ENCODE measurements around the gene NUDCD3. TPM values are rescaled to one million over a fixed set of nuclear protein-coding genes. Genes with fewer than 3 reads are reported as not detected.

The NUDCD3 gene
- total RNA-seq, 1 donor from 2014 or later = 97.5 TPM

DNA sequence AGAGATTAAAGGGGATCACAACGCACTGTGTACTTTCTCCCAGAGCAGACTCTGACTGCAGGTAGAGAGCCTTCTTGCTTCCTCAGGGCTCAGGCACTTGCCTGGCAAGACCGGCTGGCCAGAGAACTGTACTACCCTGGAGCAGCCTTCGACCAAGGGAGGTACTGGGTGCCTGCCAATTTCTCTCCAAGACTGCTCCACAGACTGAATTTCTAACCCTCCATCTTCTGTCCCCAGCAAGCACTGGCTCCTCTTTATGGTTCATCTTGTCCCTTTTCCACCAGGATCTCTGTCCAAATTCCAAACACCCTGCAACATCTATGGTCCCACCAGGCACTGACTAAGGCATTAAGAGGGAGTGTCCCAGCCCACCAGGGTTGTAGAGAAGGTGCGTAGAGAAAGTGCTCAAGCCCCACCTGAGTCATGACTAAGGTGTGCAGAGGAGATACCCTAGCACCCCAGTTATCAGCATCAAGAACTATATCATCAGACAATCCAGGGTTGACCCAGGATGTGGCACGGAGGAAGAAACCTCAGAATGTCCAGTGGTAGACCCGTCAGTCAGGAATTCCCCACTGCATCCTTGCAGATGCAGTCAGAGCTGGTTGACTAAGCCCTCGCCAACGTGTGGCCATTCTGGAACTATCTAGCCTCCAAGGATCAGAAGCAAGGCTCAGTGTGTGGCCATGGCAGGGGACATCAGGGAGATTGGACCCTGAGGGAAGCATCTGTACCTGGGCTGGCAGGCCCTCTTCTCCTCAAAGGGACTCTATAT is 104.1 kb downstream of the NUDCD3 start:
- TF ChIP-seq CTCF (IDR thresholded peaks at IDR 0.05; ENCODE audit: unreplicated experiment) = no peak
- no peak overlapping the region for H3K27ac Mint-ChIP-seq (ENCODE audit: unreplicated experiment)
- H3K36me3 Mint-ChIP-seq (ENCODE audit: low read depth, unreplicated experiment) = peaks cover 39% of the 10 kb centered on the region
- H3K27me3 Mint-ChIP-seq (ENCODE audit: unreplicated experiment) = peaks cover 7% of the 10 kb centered on the region
- no peaks in the 10 kb centered on the region for H3K9me3 Mint-ChIP-seq (ENCODE audit: unreplicated experiment)
- DNase-seq (ENCODE audit: low spot score) = no peak
- peaks cover 16% of the 10 kb centered on the region for H3K4me1 Mint-ChIP-seq (ENCODE audit: unreplicated experiment)
- peak overlapping the region; percentile 17 for H3K4me3 Mint-ChIP-seq (ENCODE audit: unreplicated experiment)

- H3K9me3 Mint-ChIP-seq (ENCODE audit: unreplicated experiment) = no peaks in the 10 kb centered on the region
- DNase-seq (ENCODE audit: low spot score) = no peak
These were observed 104.9 kb downstream of the NUDCD3 start for GRCh38 chr7:44385434-44386138.

DNA sequence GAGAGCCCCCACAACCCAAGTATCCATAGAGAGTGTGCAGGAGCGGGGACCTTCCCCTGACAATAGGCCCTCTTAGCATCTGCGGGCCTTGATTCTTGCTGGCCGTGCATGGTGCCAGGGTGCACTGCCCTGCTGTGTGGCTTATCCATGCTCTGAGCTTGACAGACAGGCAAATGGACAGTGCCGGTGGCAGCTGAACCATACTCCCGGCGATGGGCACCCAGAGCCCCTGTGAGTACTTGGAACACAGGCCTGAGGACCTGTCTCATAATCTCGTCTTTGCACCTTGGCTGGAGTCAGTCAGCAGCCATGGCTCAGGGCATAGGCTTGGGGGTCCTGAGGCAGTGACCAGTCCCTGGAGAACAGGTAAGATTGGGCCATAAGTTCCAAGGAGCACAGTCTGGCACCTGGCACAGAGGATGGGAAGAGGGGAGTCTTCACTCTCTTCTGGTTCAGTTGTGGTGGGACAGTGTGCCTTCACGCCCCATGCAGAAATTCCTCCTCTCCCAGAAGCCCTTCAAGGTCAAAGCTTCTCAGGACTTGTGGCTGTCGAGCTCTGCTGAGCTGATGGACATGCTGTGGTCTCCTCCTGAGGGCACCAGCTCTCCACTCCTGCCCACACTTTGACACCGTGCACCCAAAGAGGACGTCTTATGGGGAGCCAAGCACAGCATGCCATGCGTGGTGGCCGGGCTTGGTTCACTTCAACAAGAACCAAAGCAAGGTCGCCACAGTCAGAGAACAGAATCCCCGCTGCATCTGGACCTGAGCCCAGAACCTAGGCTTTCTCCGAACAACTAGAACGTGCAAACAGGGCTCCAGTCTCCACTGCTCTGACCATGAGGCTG is 105.6 kb downstream of the NUDCD3 start:
- peak overlapping the region; percentile 74 for H3K4me3 Mint-ChIP-seq (ENCODE audit: unreplicated experiment)
- H3K27me3 Mint-ChIP-seq (ENCODE audit: unreplicated experiment) = peaks cover 5% of the 10 kb centered on the region
- no peaks in the 10 kb centered on the region for H3K9me3 Mint-ChIP-seq (ENCODE audit: unreplicated experiment)
- no peak for DNase-seq (ENCODE audit: low spot score)
- H3K27ac Mint-ChIP-seq (ENCODE audit: unreplicated experiment) = no peak overlapping the region
- H3K36me3 Mint-ChIP-seq (ENCODE audit: low read depth, unreplicated experiment) = peaks cover 30% of the 10 kb centered on the region
- peaks cover 6% of the 10 kb centered on the region for H3K4me1 Mint-ChIP-seq (ENCODE audit: unreplicated experiment)
- no peak for TF ChIP-seq CTCF (IDR thresholded peaks at IDR 0.05; ENCODE audit: unreplicated experiment)

More at GRCh38 chr7:44385434-44386138, 104.9 kb downstream of the NUDCD3 start:
- no peak for TF ChIP-seq CTCF (IDR thresholded peaks at IDR 0.05; ENCODE audit: unreplicated experiment)
- Mint-ChIP-seq H3K27me3 (ENCODE audit: unreplicated experiment) (peaks cover 7% of the 10 kb centered on the region), H3K4me1 (ENCODE audit: unreplicated experiment) (peaks cover 10% of the 10 kb centered on the region), H3K27ac (ENCODE audit: unreplicated experiment) (no peak overlapping the region), H3K36me3 (ENCODE audit: low read depth, unreplicated experiment) (peaks cover 33% of the 10 kb centered on the region), H3K4me3 (ENCODE audit: unreplicated experiment) (peak overlapping the region; percentile 74)

DNA sequence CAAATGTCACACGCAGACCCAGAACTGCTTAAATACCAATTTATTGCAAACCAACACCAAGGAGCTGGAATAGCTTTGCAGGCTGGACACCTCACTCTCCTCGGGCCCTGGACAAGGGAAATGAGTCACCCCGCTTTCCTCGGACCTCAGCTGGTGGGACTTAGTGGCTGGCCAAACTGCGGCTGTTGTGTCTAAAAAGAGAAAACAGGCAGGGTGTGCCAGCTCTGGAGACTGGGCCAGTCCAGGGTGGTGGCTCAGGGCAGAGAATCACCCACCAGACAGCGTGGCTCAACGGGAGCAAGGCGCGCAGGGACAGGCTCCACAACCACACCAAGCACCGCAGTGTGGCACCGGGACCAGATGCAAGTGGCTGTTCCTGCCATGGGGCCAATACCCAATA is 106.9 kb downstream of the NUDCD3 start:
- no peak for TF ChIP-seq CTCF (IDR thresholded peaks at IDR 0.05; ENCODE audit: unreplicated experiment)
- no peaks in the 10 kb centered on the region for H3K9me3 Mint-ChIP-seq (ENCODE audit: unreplicated experiment)
- H3K4me1 Mint-ChIP-seq (ENCODE audit: unreplicated experiment) = peaks cover 6% of the 10 kb centered on the region
- peaks cover 3% of the 10 kb centered on the region for H3K27me3 Mint-ChIP-seq (ENCODE audit: unreplicated experiment)
- no peak for DNase-seq (ENCODE audit: low spot score)
- H3K36me3 Mint-ChIP-seq (ENCODE audit: low read depth, unreplicated experiment) = peaks cover 30% of the 10 kb centered on the region
- no peak overlapping the region for H3K4me3 Mint-ChIP-seq (ENCODE audit: unreplicated experiment)
- no peak overlapping the region for H3K27ac Mint-ChIP-seq (ENCODE audit: unreplicated experiment)
